Middle frontal gyrus (tissue), 1 donor: ENCODE measurements around the gene LSAMP.

ENCODE experiments used
- DNase-seq: peaks from one replicate; pipeline ENCODE4 v3.0.0-alpha.2; 2015; ENCODE audit warnings: low spot score; ENCODE audit errors: extremely low spot score

The LSAMP gene

GRCh38 chr3:116298151-116298550, 147.1 kb downstream of the LSAMP start:
- no peak for DNase-seq

- no peak for DNase-seq
Observed at GRCh38 chr3:116291141-116291540, 154.1 kb downstream of the LSAMP start.

GRCh38 chr3:116288485-116288884, 156.8 kb downstream of the LSAMP start:
- no peak for DNase-seq

- no peak for DNase-seq
Observed at GRCh38 chr3:116285781-116286421, 159.4 kb downstream of the LSAMP start.

GRCh38 chr3:116281313-116282143, 163.8 kb downstream of the LSAMP start:
- DNase-seq: no peak

GRCh38 chr3:116280130-116280740, 165.1 kb downstream of the LSAMP start:
- DNase-seq: peak; percentile 47

- DNase-seq: no peak
Observed at GRCh38 chr3:116276675-116277074, 168.6 kb downstream of the LSAMP start.

GRCh38 chr3:116270056-116270455, 175.2 kb downstream of the LSAMP start:
- DNase-seq: no peak

- no peak for DNase-seq
Observed at GRCh38 chr3:116267116-116267515, 178.2 kb downstream of the LSAMP start.

GRCh38 chr3:116265976-116266584, 179.2 kb downstream of the LSAMP start:
- no peak for DNase-seq

- DNase-seq: no peak
Observed at GRCh38 chr3:116265320-116265695, 180.0 kb downstream of the LSAMP start.

GRCh38 chr3:116264546-116265319, 180.6 kb downstream of the LSAMP start:
- no peak for DNase-seq

GRCh38 chr3:116263842-116264545, 181.3 kb downstream of the LSAMP start:
- no peak for DNase-seq

- DNase-seq: no peak
Observed at GRCh38 chr3:116260491-116260890, 184.8 kb downstream of the LSAMP start.

- DNase-seq: no peak
Observed at GRCh38 chr3:116259984-116260383, 185.3 kb downstream of the LSAMP start.

GRCh38 chr3:116256843-116257485, 188.3 kb downstream of the LSAMP start:
- DNase-seq: no peak

GRCh38 chr3:116254541-116254940, 190.7 kb downstream of the LSAMP start:
- no peak for DNase-seq

GRCh38 chr3:116253511-116253910, 191.8 kb downstream of the LSAMP start:
- DNase-seq: no peak

GRCh38 chr3:116247605-116248004, 197.7 kb downstream of the LSAMP start:
- no peak for DNase-seq

GRCh38 chr3:116246406-116246980, 198.8 kb downstream of the LSAMP start:
- no peak for DNase-seq
